ENCODE data around the gene DCBLD2. TPM values are rescaled to one million over a fixed set of nuclear protein-coding genes. Genes with fewer than 3 reads are reported as not detected.

The DCBLD2 gene
- total and polyA plus RNA-seq, 2 experiments from 2014 or later, result 68.3 to 203 TPM

DNA sequence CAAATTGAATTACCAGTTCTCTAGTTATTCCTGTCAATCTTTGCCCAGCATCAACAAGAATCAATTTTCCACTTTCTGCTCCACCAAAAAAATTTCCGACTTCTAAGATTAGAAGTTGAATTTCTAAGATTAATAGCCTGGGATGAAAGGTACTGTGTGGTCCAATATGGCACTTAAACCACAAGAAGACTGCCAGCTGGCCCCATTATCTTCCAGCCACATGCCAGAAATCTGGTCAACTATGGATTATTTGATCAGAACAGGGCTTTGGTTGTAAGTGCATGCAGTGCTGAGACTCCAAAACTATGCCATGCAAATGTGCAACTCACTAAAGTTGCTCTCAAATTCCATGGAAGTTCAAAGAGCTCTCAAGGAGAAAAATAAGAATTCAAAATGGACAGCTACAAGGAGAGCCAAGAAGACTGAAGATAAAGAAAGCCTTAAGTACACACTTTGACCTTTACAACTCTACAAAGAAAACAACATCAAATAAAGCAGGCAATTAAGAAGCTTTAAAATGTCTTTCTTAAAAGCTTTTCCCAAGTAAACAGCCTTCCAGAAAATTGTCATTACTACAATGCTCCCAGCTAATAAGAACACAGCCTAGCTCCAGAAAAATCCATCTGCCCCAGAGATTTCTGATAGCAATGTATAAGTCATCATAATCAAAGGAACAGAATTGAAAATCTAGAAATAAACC is 74.1 kb downstream of the DCBLD2 start:
- Histone ChIP-seq H3F3A (ENCODE audit: insufficient read depth) (peaks cover 85% of the 10 kb centered on the region), H3K4me3 (no peak overlapping the region), H3K4me1 (ENCODE audit: insufficient read depth) (peaks cover 8% of the 10 kb centered on the region), H3K9ac (no peak overlapping the region), H4K20me1 (ENCODE audit: insufficient read depth) (no peaks in the 10 kb centered on the region), H2AFZ (no peak overlapping the region), H3K9me3 (ENCODE audit: low read depth) (no peaks in the 10 kb centered on the region), H3K27me3 (replicated peaks; ENCODE audit: insufficient read depth) (no peaks in the 10 kb centered on the region), H3K36me3 (ENCODE audit: low read depth) (peaks cover 2% of the 10 kb centered on the region), H3K4me2 (ENCODE audit: unreplicated experiment) (no peak overlapping the region), H3K79me2 (ENCODE audit: insufficient read depth) (peaks cover 86% of the 10 kb centered on the region), H3K27ac (no peak overlapping the region), H3K9me2 (ENCODE audit: insufficient read depth) (0 out of 2 replicates have a peak, but pooled peaks cover 4% of the 10 kb centered on the region)
- 25 to 27% methylated on average over 1 of the region's 1 CpG for WGBS, 2 experiments (ENCODE audit: low coverage in 1 of 2, low lambda C conversion rate in 2 of 2, missing lambda C conversion rate in 2 of 2)
- no peak for DNase-seq
- no peak for TF ChIP-seq EZH2phosphoT487 (IDR thresholded peaks at IDR 0.05; ENCODE audit: insufficient read depth, low read depth)
- TF ChIP-seq EZH2 (IDR thresholded peaks at IDR 0.05; ENCODE audit: insufficient read depth, poor library complexity, severe bottlenecking), result no peak
- in situ Hi-C loops (cut with MboI), result loop anchor here (10.0 kb wide), 1 partner anchor 927 kb away; no protein-coding TSS in a partner anchor

DNA sequence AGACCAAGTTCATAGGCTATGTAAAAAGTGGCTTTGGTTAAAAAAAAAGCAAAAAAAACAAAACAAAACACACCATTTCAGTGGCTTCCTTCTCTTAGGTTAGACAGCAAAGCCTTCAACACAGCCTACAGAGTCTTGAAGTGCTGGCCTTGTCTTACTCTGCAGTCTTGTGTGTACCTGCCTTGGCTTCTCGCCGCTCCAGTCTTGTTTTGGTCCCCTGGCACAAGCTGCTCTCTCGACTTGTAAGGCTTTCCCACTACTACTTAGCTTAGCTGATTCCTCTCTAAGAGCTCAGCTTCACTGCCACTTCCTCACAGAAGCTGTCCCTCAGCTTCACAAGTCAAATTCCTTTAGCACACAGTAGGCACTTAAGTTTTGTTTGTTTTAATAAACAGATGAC is 75.4 kb downstream of the DCBLD2 start:
- no peak overlapping the region for H3K4me3 ChIP-seq
- peaks cover 80% of the 10 kb centered on the region for H3K79me2 ChIP-seq (ENCODE audit: insufficient read depth)
- no peak overlapping the region for H3K9ac ChIP-seq
- no peak for TF ChIP-seq EZH2phosphoT487 (IDR thresholded peaks at IDR 0.05; ENCODE audit: insufficient read depth, low read depth)
- TF ChIP-seq EZH2 (IDR thresholded peaks at IDR 0.05; ENCODE audit: insufficient read depth, poor library complexity, severe bottlenecking), result no peak
- H3F3A ChIP-seq (ENCODE audit: insufficient read depth), result peaks cover 83% of the 10 kb centered on the region
- no peak overlapping the region for H3K4me2 ChIP-seq (ENCODE audit: unreplicated experiment)
- DNase-seq, result no peak
- WGBS, 2 experiments (ENCODE audit: low coverage in 1 of 2, low lambda C conversion rate in 2 of 2, missing lambda C conversion rate in 2 of 2), result 70 to 77% methylated on average over 3 of the region's 3 CpGs
- H3K9me3 ChIP-seq (ENCODE audit: low read depth), result no peaks in the 10 kb centered on the region
- peaks cover 12% of the 10 kb centered on the region for H3K4me1 ChIP-seq (ENCODE audit: insufficient read depth)
- no peaks in the 10 kb centered on the region for H4K20me1 ChIP-seq (ENCODE audit: insufficient read depth)
- no peak overlapping the region for H2AFZ ChIP-seq
- 0 out of 2 replicates have a peak overlapping the region, but pooled peaks have one; percentile 8 for H3K27ac ChIP-seq
- in situ Hi-C loops (cut with MboI), result loop anchor here (10.0 kb wide), 1 partner anchor 929 kb away; no protein-coding TSS in a partner anchor
- no peaks in the 10 kb centered on the region for H3K27me3 ChIP-seq (replicated peaks; ENCODE audit: insufficient read depth)
- peaks cover 8% of the 10 kb centered on the region for H3K36me3 ChIP-seq (ENCODE audit: low read depth)
- no peaks in the 10 kb centered on the region for H3K9me2 ChIP-seq (ENCODE audit: insufficient read depth)

DNA sequence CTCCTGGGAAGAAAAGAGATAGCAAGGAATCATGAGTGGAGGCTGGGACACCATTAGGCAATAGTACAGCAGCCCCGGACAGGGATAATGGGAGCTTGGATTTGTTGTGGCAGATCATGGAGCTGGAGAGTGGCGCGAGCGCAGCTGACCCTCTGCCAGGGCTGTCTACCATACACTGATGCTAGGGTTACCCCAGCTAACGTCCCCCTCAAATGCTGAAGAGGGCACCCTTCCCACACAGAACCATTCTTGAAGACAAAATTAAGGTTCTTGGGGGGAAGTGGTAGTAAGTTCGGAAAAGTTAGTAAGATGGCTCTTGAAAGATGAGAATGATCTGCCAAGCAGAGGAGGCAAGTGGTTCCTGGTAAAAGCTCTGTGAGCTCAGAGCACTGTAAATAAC is 77.2 kb downstream of the DCBLD2 start:
- H3F3A ChIP-seq (ENCODE audit: insufficient read depth), result peaks cover 75% of the 10 kb centered on the region
- no peak overlapping the region for H3K27ac ChIP-seq
- DNase-seq, result no peak
- no peak for TF ChIP-seq EZH2phosphoT487 (IDR thresholded peaks at IDR 0.05; ENCODE audit: insufficient read depth, low read depth)
- no peak for TF ChIP-seq EZH2 (IDR thresholded peaks at IDR 0.05; ENCODE audit: insufficient read depth, poor library complexity, severe bottlenecking)
- WGBS, 2 experiments (ENCODE audit: low coverage in 1 of 2, low lambda C conversion rate in 2 of 2, missing lambda C conversion rate in 2 of 2), result 96% methylated on average over 5 to 6 of the region's 6 CpGs
- no peaks in the 10 kb centered on the region for H3K27me3 ChIP-seq (replicated peaks; ENCODE audit: insufficient read depth)
- peaks cover 20% of the 10 kb centered on the region for H3K36me3 ChIP-seq (ENCODE audit: low read depth)
- no peak overlapping the region for H3K4me2 ChIP-seq (ENCODE audit: unreplicated experiment)
- peaks cover 68% of the 10 kb centered on the region for H3K79me2 ChIP-seq (ENCODE audit: insufficient read depth)
- H2AFZ ChIP-seq, result no peak overlapping the region
- H4K20me1 ChIP-seq (ENCODE audit: insufficient read depth), result no peaks in the 10 kb centered on the region
- H3K4me1 ChIP-seq (ENCODE audit: insufficient read depth), result peaks cover 13% of the 10 kb centered on the region
- no peak overlapping the region for H3K9ac ChIP-seq
- no peaks in the 10 kb centered on the region for H3K9me3 ChIP-seq (ENCODE audit: low read depth)
- in situ Hi-C loops (cut with MboI), result loop anchor here (10.0 kb wide), 1 partner anchor 931 kb away; no protein-coding TSS in a partner anchor
- H3K4me3 ChIP-seq, result no peak overlapping the region
- no peaks in the 10 kb centered on the region for H3K9me2 ChIP-seq (ENCODE audit: insufficient read depth)

DNA sequence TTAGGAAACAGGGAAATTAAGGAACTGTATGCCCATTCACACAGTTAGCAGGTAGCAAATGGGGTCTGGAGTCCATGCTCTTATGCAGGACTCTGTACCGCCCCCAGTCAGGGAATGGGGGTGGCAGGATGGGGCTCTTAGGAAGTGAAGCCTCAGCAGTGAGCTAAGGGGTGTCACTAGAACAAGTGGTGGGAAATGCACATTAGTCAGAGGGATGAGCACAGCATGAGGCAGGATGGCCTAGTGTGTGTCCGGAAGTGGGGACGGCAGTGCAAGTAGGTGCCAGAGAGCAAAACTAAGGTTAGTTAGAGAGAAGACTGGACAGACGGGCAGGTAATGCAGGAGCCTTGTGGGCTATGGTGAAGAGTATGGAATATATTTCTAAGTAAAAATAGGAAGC is 77.7 kb downstream of the DCBLD2 start:
- DNase-seq, result peak; percentile 66
- TF ChIP-seq EZH2 (IDR thresholded peaks at IDR 0.05; ENCODE audit: insufficient read depth, poor library complexity, severe bottlenecking) (no peak), EZH2phosphoT487 (IDR thresholded peaks at IDR 0.05; ENCODE audit: insufficient read depth, low read depth) (no peak)
- no peaks in the 10 kb centered on the region for H3K9me2 ChIP-seq (ENCODE audit: insufficient read depth)
- H3K9ac ChIP-seq, result no peak overlapping the region
- peak overlapping the region; percentile 5; the same call in 1 of the 2 replicates for H3K27ac ChIP-seq
- no peaks in the 10 kb centered on the region for H4K20me1 ChIP-seq (ENCODE audit: insufficient read depth)
- no peak overlapping the region for H2AFZ ChIP-seq
- WGBS, 2 experiments (ENCODE audit: low coverage in 1 of 2, low lambda C conversion rate in 2 of 2, missing lambda C conversion rate in 2 of 2), result 59 to 60% methylated on average over 4 of the region's 4 CpGs
- H3K79me2 ChIP-seq (ENCODE audit: insufficient read depth), result peaks cover 70% of the 10 kb centered on the region
- in situ Hi-C loops (cut with MboI), result loop anchor here (10.0 kb wide), 1 partner anchor 931 kb away; no protein-coding TSS in a partner anchor
- peaks cover 25% of the 10 kb centered on the region for H3K36me3 ChIP-seq (ENCODE audit: low read depth)
- H3K9me3 ChIP-seq (ENCODE audit: low read depth), result no peaks in the 10 kb centered on the region
- H3K4me2 ChIP-seq (ENCODE audit: unreplicated experiment), result no peak overlapping the region
- no peak overlapping the region for H3K4me3 ChIP-seq
- peaks cover 75% of the 10 kb centered on the region for H3F3A ChIP-seq (ENCODE audit: insufficient read depth)
- H3K4me1 ChIP-seq (ENCODE audit: insufficient read depth), result peaks cover 13% of the 10 kb centered on the region
- no peaks in the 10 kb centered on the region for H3K27me3 ChIP-seq (replicated peaks; ENCODE audit: insufficient read depth)

All from GM23248 (cell line).